Sciatic nerve (tissue), 2 donors: ENCODE data around the gene EDEM1. TPM values are rescaled to one million over a fixed set of nuclear protein-coding genes. Genes with fewer than 3 reads are reported as not detected.

Experiments used
- ATAC-seq: fragments of 200-7000 bp; cut with Tn5 transposase; one replicate; pipeline ENCODE4 v1.9.1; 2020; ENCODE audit warnings: mild to moderate bottlenecking, moderate library complexity
- DNase-seq: peaks from one replicate; pipeline ENCODE4 v3.0.0-alpha.2; 2020; ENCODE audit warnings: low spot score
- intact Hi-C: fragments of 100-400 bp; cut with DNase I; formaldehyde crosslinking; loops from one replicate; pipeline ENCODE4 v1.14.2; 2022
- microRNA-seq: library from miRNA; unstranded; fragments of <30 nt; microRNA quantifications from one replicate; pipeline ENCODE4 v1.2.0, GENCODE V29; 2020
- total RNA-seq: library from RNA; stranded (reverse); fragmentation: NEBNext Ultra II Directional; extraction: Animal tissue kit (Norgen Biotek cat#: 25700); gene quantifications from one replicate; pipeline ENCODE4 v1.2.1, GENCODE V29; 2021
- donor health status: DM: no; HTN: no; CAD: no.
- donor health status: DM: no; HTN: no; CAD: no.

The EDEM1 gene
- total RNA-seq, 1 donor from 2014 or later, result 29.6 TPM

DNA sequence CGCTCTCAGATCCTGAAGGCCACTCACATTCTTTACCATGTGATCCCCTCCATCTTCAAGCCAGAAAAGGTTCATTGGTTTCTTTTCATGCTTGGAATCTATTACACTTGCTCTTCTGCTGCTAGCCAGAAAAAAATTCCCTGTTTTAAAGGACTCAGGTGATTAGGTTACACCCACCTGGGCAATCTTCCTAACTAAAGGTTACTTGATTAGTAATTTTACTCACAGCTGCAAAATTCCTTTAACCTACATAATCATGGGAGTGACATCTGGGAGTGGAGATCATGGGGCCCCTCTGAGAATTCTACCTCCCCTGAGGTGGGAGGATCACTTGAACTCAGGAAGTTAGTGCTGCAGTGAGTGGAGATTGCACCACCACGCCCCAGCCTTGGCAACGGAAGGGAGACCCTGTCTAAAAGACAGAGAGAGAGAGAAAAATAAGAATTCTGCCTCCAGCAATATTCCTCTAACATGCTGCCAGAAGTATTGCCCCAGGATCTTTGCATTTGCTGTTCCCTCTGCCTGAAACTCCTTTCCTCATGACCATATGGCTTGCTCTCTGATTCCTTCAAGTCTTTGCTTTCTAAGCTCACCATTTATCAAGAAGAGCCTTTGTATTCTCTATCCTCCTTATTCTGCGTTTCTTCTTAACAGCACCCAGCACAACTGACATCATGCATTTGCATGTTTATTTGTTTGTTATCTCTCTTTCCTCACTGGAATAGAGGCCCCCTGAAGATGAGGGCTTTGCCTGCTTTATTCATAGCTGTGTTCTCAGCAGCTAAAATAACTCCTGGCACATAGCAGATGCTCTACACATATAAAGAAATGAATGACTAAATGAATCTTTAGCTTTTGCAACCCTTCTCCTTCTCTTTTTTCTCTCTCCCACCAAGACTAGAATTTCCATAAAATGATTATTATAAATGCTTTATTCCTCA, 68.2 kb downstream of the EDEM1 start:
- ATAC-seq (no peak), DNase-seq (no peak)
- intact Hi-C loops, result no loop called here

DNA sequence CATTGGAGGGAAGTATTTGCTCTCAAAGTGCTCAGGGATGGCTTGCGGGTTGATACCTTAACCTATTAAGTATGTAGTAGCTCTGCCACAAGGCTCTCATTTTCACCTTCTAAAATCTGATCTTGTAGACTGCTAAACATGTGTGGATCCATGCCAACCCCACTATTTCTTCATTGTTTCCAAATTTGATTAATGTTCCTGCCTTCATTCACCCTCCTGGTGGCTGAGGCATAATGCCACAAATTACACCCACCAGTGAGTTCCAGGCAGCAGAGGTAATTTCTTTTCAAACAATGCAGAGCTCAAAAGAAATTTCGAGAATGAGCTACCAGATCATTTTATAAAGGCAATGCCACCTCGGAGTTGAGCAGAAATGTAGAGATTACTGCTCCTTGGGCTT, 71.0 kb downstream of the EDEM1 start:
- ATAC-seq (no peak), DNase-seq (no peak)
- intact Hi-C loops, result no loop called here

DNA sequence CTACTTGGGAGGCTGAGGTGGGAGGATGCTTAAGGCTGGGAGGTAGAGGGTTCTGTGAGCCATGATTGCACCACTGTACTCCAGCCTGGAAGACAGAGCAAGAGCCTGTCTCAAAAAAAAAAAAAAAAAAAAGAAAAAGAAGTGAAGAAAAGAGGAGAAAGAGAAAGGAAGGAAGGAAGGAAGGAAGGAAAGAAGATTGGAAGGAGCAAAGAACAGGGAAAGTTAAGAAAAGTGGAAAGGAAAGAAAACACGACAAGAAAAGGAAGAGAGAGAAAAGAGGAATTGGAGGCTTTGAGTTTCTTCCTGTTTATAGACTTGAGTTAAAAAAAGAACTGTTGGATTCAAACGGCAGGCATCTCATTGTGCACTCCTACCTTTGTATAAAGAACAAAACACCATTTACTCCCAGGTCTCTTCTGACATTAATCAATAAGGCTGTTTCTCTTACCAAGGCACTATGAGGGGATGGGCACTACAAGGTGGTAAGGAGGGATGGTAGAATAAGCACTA, 73.5 kb downstream of the EDEM1 start:
- DNase-seq, result no peak
- intact Hi-C loops, result no loop called here
- ATAC-seq, result no peak

DNA sequence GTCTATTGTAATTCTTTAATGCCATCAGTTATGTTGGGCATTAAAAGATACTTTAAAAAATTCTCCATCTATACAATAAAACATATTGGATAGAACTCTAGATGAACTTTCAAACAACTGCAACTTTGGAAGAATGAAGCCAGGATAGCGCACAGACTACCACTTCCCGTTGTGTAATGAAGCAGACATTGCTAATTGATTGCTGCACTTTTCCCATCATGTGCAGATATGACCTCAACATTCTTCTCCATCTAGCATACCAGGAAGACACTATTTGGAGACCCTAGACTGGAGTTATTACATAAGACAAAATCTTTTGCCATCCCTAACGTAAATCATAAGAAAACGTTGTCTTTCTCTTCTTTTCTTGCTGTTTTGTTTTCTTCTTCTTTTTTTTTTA, 75.0 kb downstream of the EDEM1 start:
- intact Hi-C loops, result no loop called here
- ATAC-seq (no peak), DNase-seq (no peak)

DNA sequence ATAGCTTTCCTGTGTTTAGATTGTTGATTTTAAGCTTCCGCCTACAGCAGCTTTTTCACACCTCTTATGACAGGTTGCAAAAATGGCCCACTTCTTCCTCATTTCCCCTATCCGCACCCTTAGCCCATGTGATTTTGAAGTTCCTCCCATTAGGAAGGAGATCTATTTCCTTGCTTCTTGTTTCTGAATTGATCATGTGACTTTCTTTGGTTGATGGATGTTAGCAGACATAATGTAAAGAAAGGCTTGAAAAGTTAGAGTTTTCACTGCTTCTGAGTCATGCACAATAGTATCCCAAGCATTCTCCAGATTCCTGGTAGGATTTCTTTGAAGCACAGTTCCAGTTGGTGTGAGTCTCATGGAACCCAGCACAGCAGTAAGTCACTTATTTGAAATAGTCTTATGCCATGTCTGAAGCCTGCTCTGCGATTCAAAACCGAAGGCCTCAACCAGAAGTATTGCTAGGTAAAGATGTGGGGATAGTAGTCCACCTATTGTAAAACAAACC, 76.6 kb downstream of the EDEM1 start:
- DNase-seq, result no peak
- intact Hi-C loops, result no loop called here

DNA sequence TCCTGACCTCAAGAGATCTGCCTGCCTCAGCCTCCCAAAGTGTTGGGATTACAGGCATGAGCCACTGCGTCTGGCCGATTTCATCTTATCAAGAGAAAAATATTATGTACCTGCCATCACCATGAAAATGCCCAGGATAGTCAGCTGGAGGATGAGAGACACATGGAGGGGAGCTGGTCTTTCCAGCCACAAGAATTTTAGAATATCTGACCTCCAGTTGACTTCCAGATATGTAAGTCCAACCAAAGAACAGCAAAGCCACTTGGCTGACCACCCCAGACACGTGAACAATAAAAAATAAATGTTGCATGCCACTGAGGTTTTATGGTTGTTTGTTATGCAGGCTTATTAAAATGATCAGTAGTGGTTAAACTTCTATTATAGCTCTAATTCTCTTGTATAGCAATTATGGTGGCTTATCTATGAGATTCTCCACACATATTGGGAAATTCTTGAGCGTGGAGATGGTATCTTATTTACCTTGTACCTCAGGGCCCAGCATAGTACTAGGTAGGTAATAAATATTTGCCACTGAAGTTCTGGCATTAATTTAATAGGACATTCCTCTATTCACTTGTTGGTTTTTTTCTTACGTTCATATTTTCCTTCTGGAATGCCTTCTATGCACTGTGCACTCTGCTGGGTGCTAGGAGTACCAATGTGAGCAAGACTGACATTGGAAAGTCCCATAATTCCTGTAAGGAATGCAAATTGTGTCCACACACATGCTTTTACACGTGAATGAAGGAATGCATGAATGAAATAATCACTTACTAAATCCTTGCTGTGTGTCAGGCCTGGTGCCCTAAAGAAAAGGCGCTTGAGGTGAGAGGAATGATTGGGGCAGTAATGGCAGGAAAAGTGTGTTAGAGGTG, 77.6 kb downstream of the EDEM1 start:
- DNase-seq, result no peak
- intact Hi-C loops, result no loop called here
- no peak for ATAC-seq

More for the DNA sequence above, 76.6 kb downstream of the EDEM1 start:
- no peak for ATAC-seq

DNA sequence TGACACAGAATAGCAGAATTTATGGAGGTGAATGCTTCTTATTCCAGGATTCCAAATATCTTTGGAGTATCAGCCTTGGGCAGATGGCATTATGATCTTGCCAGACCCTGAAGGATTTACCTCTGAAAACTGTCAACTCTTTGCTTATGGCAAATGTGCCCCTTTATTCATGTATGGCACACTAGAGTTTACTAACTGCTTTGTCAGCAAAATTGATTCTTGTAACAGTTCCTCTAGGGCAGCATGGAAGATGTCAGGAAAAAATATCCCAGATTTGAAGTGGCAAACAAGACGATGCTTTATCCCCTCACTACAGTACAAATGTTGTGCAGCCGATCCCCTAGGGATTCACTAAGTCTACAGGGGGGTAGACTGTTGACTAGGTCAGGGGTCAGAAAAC, 79.7 kb downstream of the EDEM1 start:
- DNase-seq (no peak), ATAC-seq (no peak)
- intact Hi-C loops, result no loop called here

DNA sequence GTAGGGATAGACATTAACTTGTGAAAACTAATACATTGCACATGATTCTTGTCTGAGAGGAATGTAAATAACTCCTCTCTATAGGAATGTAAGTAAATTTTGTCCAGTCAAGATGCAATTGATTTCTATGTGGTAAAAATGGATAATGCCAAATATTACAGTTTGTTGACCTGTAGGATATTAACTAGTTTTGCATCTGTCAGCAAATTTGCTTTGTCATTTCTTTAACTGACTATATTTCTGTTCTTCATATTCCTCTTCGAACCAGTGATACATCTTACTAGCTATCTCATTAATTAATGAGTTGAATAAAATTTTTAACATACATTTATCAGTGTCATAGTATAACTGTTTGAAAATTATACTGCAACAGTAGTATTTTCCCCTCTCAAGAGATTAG, 80.4 kb downstream of the EDEM1 start:
- ATAC-seq, result no peak
- no peak for DNase-seq
- intact Hi-C loops, result no loop called here

Small RNA genes within 50 kb of the gene (microRNA-seq; reads per million reads assigned to microRNA genes)
- gene MIR4790, result not detected

Other genes starting within 250 kb of the EDEM1 start
- gene BHLHE40, start 208.3 kb upstream of the EDEM1 start, total RNA-seq, result 288 TPM
- gene ARL8B, start 65.4 kb upstream of the EDEM1 start, total RNA-seq, result 55.1 TPM